ENCODE measurements around the gene STK11IP. TPM values are rescaled to one million over a fixed set of nuclear protein-coding genes. Genes with fewer than 3 reads are reported as not detected.

STK11IP gene
- total and polyA plus RNA-seq, 2 of the 4 experiments (the other 2 are of a cell fraction): 14.5 to 19.7 TPM

DNA sequence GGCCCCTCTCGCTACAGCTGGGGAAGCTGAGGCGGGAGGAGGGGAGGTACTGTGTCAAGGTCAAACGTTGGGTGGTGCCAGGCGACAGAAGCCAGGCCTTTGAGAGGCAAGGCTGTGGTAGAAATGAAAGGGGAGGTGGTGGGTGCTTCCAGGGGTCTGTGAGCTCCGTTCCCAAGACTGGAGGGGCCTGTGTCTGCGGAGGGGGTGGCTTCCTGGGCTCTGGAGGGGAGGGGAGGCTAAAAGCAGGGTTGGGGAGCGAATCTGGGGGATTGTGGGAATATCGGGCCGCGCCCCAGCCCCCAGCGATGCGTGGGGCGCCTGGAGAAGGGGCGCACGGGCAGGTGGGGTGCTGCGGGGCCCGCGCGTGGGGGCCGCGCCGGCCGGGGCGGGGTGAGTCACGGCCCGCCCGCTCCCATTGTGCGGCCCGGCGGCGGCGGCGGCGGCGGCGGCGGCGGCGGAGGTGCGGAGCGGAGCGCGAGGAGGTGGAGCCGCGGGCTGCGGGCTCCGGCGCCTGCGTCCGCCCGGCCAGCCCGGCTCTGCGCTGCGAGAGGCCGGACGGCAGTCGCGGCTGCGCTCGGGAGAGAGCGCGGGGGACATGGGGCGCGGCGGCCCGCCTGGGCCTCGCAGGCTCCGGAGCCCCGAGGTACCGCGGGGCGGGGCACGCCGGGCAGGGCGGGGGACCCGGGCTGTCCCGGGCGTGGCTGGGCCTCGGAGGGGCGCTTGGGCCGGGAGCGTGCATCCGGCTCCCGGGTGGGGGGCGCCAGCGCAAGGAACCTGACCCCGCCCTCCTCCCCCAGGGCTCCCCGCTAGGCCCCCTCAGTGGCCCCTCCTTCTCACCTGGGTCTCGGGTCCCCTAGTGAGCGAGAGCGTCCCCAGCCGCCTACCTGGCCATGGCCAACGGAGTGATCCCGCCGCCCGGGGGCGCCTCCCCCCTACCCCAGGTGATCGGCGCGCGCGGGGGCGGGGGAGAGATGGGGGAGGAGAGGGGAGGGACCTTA, 29.7 kb downstream of the STK11IP start, which contains the start of gene SLC4A3:
Gene SLC4A3, plus strand, starts transcription at position 528 of the 998 bp plus-strand sequence. Its CDS starts 363 bp downstream, at position 891.
- intact Hi-C loops (cut with micrococcal nuclease): no loop called here
- no peak within 1 kb of the TSS for H4K91ac ChIP-seq (ENCODE audit: insufficient read depth, low read depth, low read length)
- POLR2A ChIA-PET (ENCODE audit: unreplicated experiment): no interaction called here
- in situ Hi-C loops (cut with MboI; ENCODE audit: low sequenced_read_pairs): no loop called here
- no peak within 1 kb of the TSS; the same call in 1 of the 2 replicates for H2AK5ac ChIP-seq (ENCODE audit: low read depth, low read length)
- H3K14ac ChIP-seq (replicated peaks; ENCODE audit: low read depth, low read length): no peak within 1 kb of the TSS
- H4K20me1 ChIP-seq (ENCODE audit: insufficient read depth, low read length): no peaks in the 10 kb centered on the region; the same call in none of the 2 replicates
- H3K9ac ChIP-seq (ENCODE audit: low read depth, low read length): peak within 1 kb of the TSS; percentile 54; the same call in 1 of the 2 replicates
- DNase-seq (peak; percentile 19), ATAC-seq (ENCODE audit: low read depth) (peak; percentile 91)
- H4K5ac ChIP-seq (ENCODE audit: low read depth, low read length): peak within 1 kb of the TSS; percentile 22; the same call in 1 of the 2 replicates
- H3K36me3 ChIP-seq (ENCODE audit: control insufficient read depth, insufficient read depth, low read length): no peaks in the 10 kb centered on the region
- no peak within 1 kb of the TSS; the same call in 1 of the 2 replicates for H3K56ac ChIP-seq (ENCODE audit: extremely low read depth, insufficient read depth, low read length)
- no peak within 1 kb of the TSS for H2BK5ac ChIP-seq (ENCODE audit: low read depth, low read length, poor library complexity, severe bottlenecking)
- no peak within 1 kb of the TSS for H2BK15ac ChIP-seq (ENCODE audit: low read depth, low read length)
- peak within 1 kb of the TSS; percentile 28 for H2AK9ac ChIP-seq (replicated peaks; ENCODE audit: low read depth, low read length, poor library complexity)
- 0% methylated on average over 11 of the region's 103 CpGs; no CpG with 5 or more reads in 1 of the 2 experiments for WGBS, 2 experiments (ENCODE audit: extremely low coverage in 2 of 2, insufficient read length in 1 of 2)
- peak within 1 kb of the TSS; percentile 78 for H3K4me2 ChIP-seq (ENCODE audit: low read depth, low read length)
- H3K79me1 ChIP-seq (ENCODE audit: low read depth in 1 of 2, low read length in 2 of 2): no peaks in the 10 kb centered on the region
- H3K27ac ChIP-seq (ENCODE audit: insufficient read depth, low read length): no peak within 1 kb of the TSS
- H3K18ac ChIP-seq (ENCODE audit: low read depth, low read length): no peak within 1 kb of the TSS
- BruUV-seq (replicated peaks): no TSS peak
- no peak within 1 kb of the TSS; the same call in 1 of the 2 replicates for H2BK120ac ChIP-seq (ENCODE audit: low read depth, low read length)
- H4K8ac ChIP-seq (ENCODE audit: low read depth in 2 of 2, low read length in 2 of 2): peak within 1 kb of the TSS in 1 of 2 experiments; percentile 25; a peak in 1 of 4 replicates
- no peak within 1 kb of the TSS for H3K23ac ChIP-seq (ENCODE audit: low read depth, low read length)
- peaks cover 36% of the 10 kb centered on the region for H3K27me3 ChIP-seq (ENCODE audit: control insufficient read depth, insufficient read depth, low read length)
- CTCF ChIA-PET: no interaction called here
- H3K4ac ChIP-seq (ENCODE audit: low read depth, low read length): no peak within 1 kb of the TSS
- H3K9me1 ChIP-seq (ENCODE audit: insufficient read depth, low read length): no peaks in the 10 kb centered on the region; the same call in 1 of the 2 replicates
- peak within 1 kb of the TSS; percentile 88 for H2AFZ ChIP-seq (replicated peaks; ENCODE audit: low read length, poor library complexity)
- no peaks in the 10 kb centered on the region; the same call in none of the 2 replicates for H3K4me1 ChIP-seq (ENCODE audit: control insufficient read depth, insufficient read depth, low read length)
- H3K9me3 ChIP-seq (ENCODE audit: control insufficient read depth, insufficient read depth, low read length): no peaks in the 10 kb centered on the region
- no peak within 1 kb of the TSS for H2BK20ac ChIP-seq (ENCODE audit: low read depth, low read length)
- dilution Hi-C loops (cut with HindIII; ENCODE audit: low sequenced_read_pairs, unreplicated experiment): no loop called here
- H3K4me3 ChIP-seq (ENCODE audit: insufficient read depth, low read depth, low read length): peak within 1 kb of the TSS; percentile 62
- TF ChIP-seq, protein P1, sequence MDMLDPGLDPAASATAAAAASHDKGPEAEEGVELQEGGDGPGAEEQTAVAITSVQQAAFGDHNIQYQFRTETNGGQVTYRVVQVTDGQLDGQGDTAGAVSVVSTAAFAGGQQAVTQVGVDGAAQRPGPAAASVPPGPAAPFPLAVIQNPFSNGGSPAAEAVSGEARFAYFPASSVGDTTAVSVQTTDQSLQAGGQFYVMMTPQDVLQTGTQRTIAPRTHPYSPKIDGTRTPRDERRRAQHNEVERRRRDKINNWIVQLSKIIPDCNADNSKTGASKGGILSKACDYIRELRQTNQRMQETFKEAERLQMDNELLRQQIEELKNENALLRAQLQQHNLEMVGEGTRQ (IDR thresholded peaks at IDR 0.05; ENCODE audit: low read depth, low read length): no peak
- TF ChIP-seq RCOR1 (IDR thresholded peaks at IDR 0.05; ENCODE audit: insufficient replicate concordance, low read length): no peak
- no peak for TF ChIP-seq RFX5 (IDR thresholded peaks at IDR 0.05; ENCODE audit: low read depth, low read length)
- TF ChIP-seq MAFK (IDR thresholded peaks at IDR 0.05; ENCODE audit: low read depth, low read length): no peak
- no peak for TF ChIP-seq RAD21 (IDR thresholded peaks at IDR 0.05; ENCODE audit: low read length)
- TF ChIP-seq, protein P2, sequence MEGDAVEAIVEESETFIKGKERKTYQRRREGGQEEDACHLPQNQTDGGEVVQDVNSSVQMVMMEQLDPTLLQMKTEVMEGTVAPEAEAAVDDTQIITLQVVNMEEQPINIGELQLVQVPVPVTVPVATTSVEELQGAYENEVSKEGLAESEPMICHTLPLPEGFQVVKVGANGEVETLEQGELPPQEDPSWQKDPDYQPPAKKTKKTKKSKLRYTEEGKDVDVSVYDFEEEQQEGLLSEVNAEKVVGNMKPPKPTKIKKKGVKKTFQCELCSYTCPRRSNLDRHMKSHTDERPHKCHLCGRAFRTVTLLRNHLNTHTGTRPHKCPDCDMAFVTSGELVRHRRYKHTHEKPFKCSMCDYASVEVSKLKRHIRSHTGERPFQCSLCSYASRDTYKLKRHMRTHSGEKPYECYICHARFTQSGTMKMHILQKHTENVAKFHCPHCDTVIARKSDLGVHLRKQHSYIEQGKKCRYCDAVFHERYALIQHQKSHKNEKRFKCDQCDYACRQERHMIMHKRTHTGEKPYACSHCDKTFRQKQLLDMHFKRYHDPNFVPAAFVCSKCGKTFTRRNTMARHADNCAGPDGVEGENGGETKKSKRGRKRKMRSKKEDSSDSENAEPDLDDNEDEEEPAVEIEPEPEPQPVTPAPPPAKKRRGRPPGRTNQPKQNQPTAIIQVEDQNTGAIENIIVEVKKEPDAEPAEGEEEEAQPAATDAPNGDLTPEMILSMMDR (conservative IDR thresholded peaks at IDR 0.05; ENCODE audit: low read depth, low read length): no peak
- TF ChIP-seq SMC3 (IDR thresholded peaks at IDR 0.05; ENCODE audit: low read depth, low read length): no peak
- TF ChIP-seq CEBPB (IDR thresholded peaks at IDR 0.05; ENCODE audit: low read depth, low read length): no peak
- TF ChIP-seq NFE2L2 (IDR thresholded peaks at IDR 0.05; ENCODE audit: low read depth, low read length): no peak
- TF ChIP-seq MAZ (IDR thresholded peaks at IDR 0.05; ENCODE audit: borderline replicate concordance, low read depth, low read length): no peak; the same call in 1 of the 2 replicates
- TF ChIP-seq, protein P3, sequence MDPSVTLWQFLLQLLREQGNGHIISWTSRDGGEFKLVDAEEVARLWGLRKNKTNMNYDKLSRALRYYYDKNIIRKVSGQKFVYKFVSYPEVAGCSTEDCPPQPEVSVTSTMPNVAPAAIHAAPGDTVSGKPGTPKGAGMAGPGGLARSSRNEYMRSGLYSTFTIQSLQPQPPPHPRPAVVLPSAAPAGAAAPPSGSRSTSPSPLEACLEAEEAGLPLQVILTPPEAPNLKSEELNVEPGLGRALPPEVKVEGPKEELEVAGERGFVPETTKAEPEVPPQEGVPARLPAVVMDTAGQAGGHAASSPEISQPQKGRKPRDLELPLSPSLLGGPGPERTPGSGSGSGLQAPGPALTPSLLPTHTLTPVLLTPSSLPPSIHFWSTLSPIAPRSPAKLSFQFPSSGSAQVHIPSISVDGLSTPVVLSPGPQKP (IDR thresholded peaks at IDR 0.05; ENCODE audit: borderline replicate concordance, low read depth, low read length): no peak
- no peak for TF ChIP-seq MXI1 (IDR thresholded peaks at IDR 0.05; ENCODE audit: borderline replicate concordance, low read depth, low read length)

Data from IMR-90 (cell line).